ENCODE measurements around the gene NCOA7. TPM values are rescaled to one million over a fixed set of nuclear protein-coding genes. Genes with fewer than 3 reads are reported as not detected.

NCOA7 gene
- total and polyA plus RNA-seq, 12 donors, result 4.2 to 21.3 (median 10.3) TPM

GRCh38 chr6:125834348-125834747 lies 43.6 kb downstream of the NCOA7 start:
- H3K4me3 ChIP-seq, result no peak overlapping the region
- H3K27me3 ChIP-seq, result no peaks in the 10 kb centered on the region
- intact Hi-C loops (cut with DNase I), result no loop called here
- no peaks in the 10 kb centered on the region for H3K36me3 ChIP-seq
- no peak for DNase-seq
- no peak for ATAC-seq
- H3K9me3 ChIP-seq, result peaks cover 0 to 4% (median 0%) of the 10 kb centered on the region in 11 donors
- WGBS, 2 donors, result 79 to 89% methylated on average over 2 of the region's 2 CpGs
- H3K4me1 ChIP-seq, result peaks cover 9 to 83% (median 34%) of the 10 kb centered on the region in 9 donors
- peak overlapping the region in 8 of 10 donors; percentile 30 to 85 (median 66) for H3K27ac ChIP-seq
- TF ChIP-seq CTCF (IDR thresholded peaks at IDR 0.05), result no peak

- peak; percentile 39 to 80 (median 72) for ATAC-seq
- 51 to 60% methylated on average over 2 of the region's 2 CpGs for WGBS, 2 donors
- DNase-seq, result no peak
Measured at GRCh38 chr6:125835221-125835744, 44.5 kb downstream of the NCOA7 start.

GRCh38 chr6:125836466-125836865 lies 45.7 kb downstream of the NCOA7 start:
- 94 to 98% methylated on average over 2 of the region's 2 CpGs for WGBS, 2 donors
- peak overlapping the region in 3 of 10 donors; percentile 73 to 85 (median 77) for H3K27ac ChIP-seq
- H3K27me3 ChIP-seq, result no peaks in the 10 kb centered on the region
- no peaks in the 10 kb centered on the region for H3K36me3 ChIP-seq
- peaks cover 0 to 4% (median 0%) of the 10 kb centered on the region in 11 donors for H3K9me3 ChIP-seq
- DNase-seq, result no peak
- no peak for TF ChIP-seq CTCF (IDR thresholded peaks at IDR 0.05)
- H3K4me1 ChIP-seq, result peaks cover 9 to 74% (median 41%) of the 10 kb centered on the region in 9 donors
- no peak for ATAC-seq
- no peak overlapping the region for H3K4me3 ChIP-seq
- intact Hi-C loops (cut with DNase I), result no loop called here

More at GRCh38 chr6:125835221-125835744, 44.5 kb downstream of the NCOA7 start:
- Histone ChIP-seq H3K4me3 (no peak overlapping the region), H3K4me1 (peaks cover 9 to 81% (median 41%) of the 10 kb centered on the region in 9 donors), H3K27me3 (no peaks in the 10 kb centered on the region), H3K27ac (peak overlapping the region; percentile 26 to 85 (median 62)), H3K36me3 (no peaks in the 10 kb centered on the region), H3K9me3 (peaks cover 0 to 4% (median 0%) of the 10 kb centered on the region in 11 donors)
- TF ChIP-seq CTCF (IDR thresholded peaks at IDR 0.05), result no peak
- intact Hi-C loops (cut with DNase I), result no loop called here

GRCh38 chr6:125839471-125839870 lies 48.7 kb downstream of the NCOA7 start:
- H3K36me3 ChIP-seq, result no peaks in the 10 kb centered on the region
- peak in 4 of 8 donors; percentile 31 to 52 (median 44) for ATAC-seq

More at GRCh38 chr6:125839471-125839870, 48.7 kb downstream of the NCOA7 start:
- H3K27me3 ChIP-seq, result no peaks in the 10 kb centered on the region
- H3K27ac ChIP-seq, result peak overlapping the region in 7 of 10 donors; percentile 4 to 54 (median 38)
- DNase-seq, result no peak
- H3K4me3 ChIP-seq, result no peak overlapping the region
- TF ChIP-seq CTCF (IDR thresholded peaks at IDR 0.05), result no peak
- H3K4me1 ChIP-seq, result peaks cover 8 to 61% (median 27%) of the 10 kb centered on the region in 9 donors
- peaks cover 0 to 4% (median 0%) of the 10 kb centered on the region in 11 donors for H3K9me3 ChIP-seq
- WGBS, 2 donors, result 55 to 62% methylated on average over 7 of the region's 7 CpGs
- intact Hi-C loops (cut with DNase I), result no loop called here
